HG03045 (cell line): ENCODE data around the gene ING5.
"Not testable (repeated sequence)": the region's sequence is repeated elsewhere in the genome, so short reads cannot be mapped to it uniquely, and the experiment has no call there.

Experiments used
- ATAC-seq: cut with Tn5 transposase; IDR thresholded peaks from one replicate; pipeline ENCODE4 v1.9.1; 2021; ENCODE audit warnings: mild to moderate bottlenecking, moderate library complexity; ENCODE audit not compliant: unreplicated experiment

The ING5 gene

GRCh38 chr2:241759067-241759807 is 57.4 kb downstream of the ING5 start:
- no peak for ATAC-seq

GRCh38 chr2:241759893-241760292 is 58.1 kb downstream of the ING5 start:
- ATAC-seq, result not testable (repeated sequence)

- ATAC-seq, result no peak
Observed at GRCh38 chr2:241760301-241760771, 58.5 kb downstream of the ING5 start.

- ATAC-seq, result no peak
Observed at GRCh38 chr2:241762321-241762932, 60.6 kb downstream of the ING5 start.

GRCh38 chr2:241762933-241763369 is 61.1 kb downstream of the ING5 start:
- ATAC-seq, result no peak

- ATAC-seq, result no peak
Observed at GRCh38 chr2:241763551-241764274, 61.9 kb downstream of the ING5 start.

GRCh38 chr2:241764275-241765241 is 62.7 kb downstream of the ING5 start:
- no peak for ATAC-seq

- ATAC-seq, result no peak
Observed at GRCh38 chr2:241767464-241768250, 65.8 kb downstream of the ING5 start.

- no peak for ATAC-seq
Observed at GRCh38 chr2:241768251-241768711, 66.4 kb downstream of the ING5 start.

GRCh38 chr2:241768850-241769249 is 67.0 kb downstream of the ING5 start:
- ATAC-seq, result no peak

- no peak for ATAC-seq
Observed at GRCh38 chr2:241769819-241770184, 68.0 kb downstream of the ING5 start.

GRCh38 chr2:241770185-241770935 is 68.5 kb downstream of the ING5 start:
- no peak for ATAC-seq

GRCh38 chr2:241770936-241771285 is 69.1 kb downstream of the ING5 start:
- no peak for ATAC-seq

GRCh38 chr2:241771286-241772062 is 69.6 kb downstream of the ING5 start:
- no peak for ATAC-seq

GRCh38 chr2:241772063-241772499 is 70.2 kb downstream of the ING5 start:
- no peak for ATAC-seq

- ATAC-seq, result no peak
Observed at GRCh38 chr2:241773511-241774418, 71.9 kb downstream of the ING5 start.
